OCI-LY7 (cell line): Measurements from ENCODE around the gene PLCL1.

Experiments used
- CTCF ChIP-seq: fragments of 200-600 bp; sonication (generic); conservative IDR thresholded peaks from 2 replicates; pipeline ENCODE4 v1.5.1; 2014; ENCODE audit warnings: mild to moderate bottlenecking, antibody characterized with exemption, low read length, moderate library complexity, mixed read lengths
- EZH2phosphoT487 ChIP-seq: fragments of 200-600 bp; sonication (generic); IDR thresholded peaks from 2 replicates; pipeline ENCODE4 v1.6.1; 2018; ENCODE audit warnings: low read depth, borderline replicate concordance, mild to moderate bottlenecking, mixed run types, antibody characterized with exemption, low read length, moderate library complexity, mixed read lengths

- TF ChIP-seq CTCF (no peak), EZH2phosphoT487 (no peak)
These were observed 167.7 kb downstream of the PLCL1 start for GRCh38 chr2:197972061-197972460.
